Stimulated activated CD8-positive, alpha-beta memory T cell treated with anti-CD3 and anti-CD28 coated beads, Interleukin-2, amount 100 ng/mL, for 1 hour (primary cell): ENCODE data around the gene IRF6.

Experiments used
- DNase-seq, 2 donors: peaks; one replicate each; pipeline ENCODE4 v3.0.0-alpha.2; 2020; ENCODE audit warnings: low read depth in 2 of 2

IRF6 gene

DNA sequence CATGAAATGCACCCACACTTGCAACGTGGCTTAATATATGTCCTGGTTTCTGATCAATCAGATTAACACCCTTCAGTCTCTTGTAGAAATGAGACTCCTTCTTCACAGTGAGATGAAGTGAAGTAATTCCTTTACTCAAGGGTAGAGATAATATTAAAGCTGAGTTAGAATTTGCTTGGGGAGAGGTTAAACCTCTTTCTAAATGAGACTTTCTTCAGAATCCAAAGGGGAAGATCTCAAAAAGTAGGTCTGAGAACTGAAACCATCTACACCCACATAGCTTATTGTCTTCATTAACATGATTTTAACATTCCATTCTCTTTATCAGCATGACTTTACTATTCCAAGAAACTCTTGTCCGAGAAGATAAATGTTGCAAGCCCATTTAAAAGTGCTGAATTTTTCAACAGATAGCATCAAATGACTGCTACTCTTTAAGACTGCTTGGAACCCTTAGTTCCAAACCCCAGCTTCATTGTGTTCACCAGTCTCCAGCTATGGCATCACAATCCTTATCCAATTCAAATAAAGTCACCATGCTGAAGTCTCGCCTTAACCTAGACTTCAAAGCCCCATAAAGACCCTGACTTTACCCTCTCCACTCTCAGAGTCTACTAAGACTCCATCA lies 69.3 kb downstream of the IRF6 start:
- DNase-seq = no peak
